Left hindlimb (tissue), 1 donor: ENCODE data around the gene MED26.
A peak's percentile ranks its signal among the peaks of the same experiment; 100 is the strongest.
"Not testable (repeated sequence)": the region's sequence is repeated elsewhere in the genome, so short reads cannot be mapped to it uniquely, and the experiment has no call there.

Source experiments
- DNase-seq: peaks from one replicate; pipeline ENCODE4 v3.0.0-alpha.2; 2018

The MED26 gene

GRCh38 chr19:16571822-16572331 lies 56.1 kb downstream of the MED26 start:
- no peak for DNase-seq

GRCh38 chr19:16571283-16571682 lies 56.7 kb downstream of the MED26 start:
- DNase-seq: no peak

- no peak for DNase-seq
These were observed 58.2 kb downstream of the MED26 start for GRCh38 chr19:16569609-16570320.

- no peak for DNase-seq
These were observed 61.3 kb downstream of the MED26 start for GRCh38 chr19:16566702-16567101.

- DNase-seq: no peak
These were observed 61.8 kb downstream of the MED26 start for GRCh38 chr19:16566161-16566560.

GRCh38 chr19:16564842-16565241 lies 63.2 kb downstream of the MED26 start:
- DNase-seq: no peak

- no peak for DNase-seq
These were observed 65.4 kb downstream of the MED26 start for GRCh38 chr19:16562608-16563025.

GRCh38 chr19:16561382-16561781 lies 66.6 kb downstream of the MED26 start:
- no peak for DNase-seq

GRCh38 chr19:16559780-16560276 lies 68.2 kb downstream of the MED26 start:
- DNase-seq: peak; percentile 56

GRCh38 chr19:16554776-16555175 lies 73.2 kb downstream of the MED26 start:
- no peak for DNase-seq

GRCh38 chr19:16551902-16552301 lies 76.1 kb downstream of the MED26 start:
- DNase-seq: not testable (repeated sequence)

- no peak for DNase-seq
These were observed 79.0 kb downstream of the MED26 start for GRCh38 chr19:16548956-16549355.

- DNase-seq: no peak
These were observed 83.4 kb downstream of the MED26 start for GRCh38 chr19:16544473-16545231.

GRCh38 chr19:16543734-16544133 lies 84.3 kb downstream of the MED26 start:
- not testable (repeated sequence) for DNase-seq

GRCh38 chr19:16542910-16543472 lies 85.0 kb downstream of the MED26 start:
- DNase-seq: no peak

GRCh38 chr19:16542045-16542909 lies 85.7 kb downstream of the MED26 start, which contains the start of gene CHERP:
Gene CHERP (minus strand): TSS chr19:16542437. CDS start chr19:16542378, 59 bp downstream.
- peak; percentile 96 for DNase-seq

- DNase-seq: no peak
These were observed 86.4 kb downstream of the MED26 start for GRCh38 chr19:16541526-16542044.

- no peak for DNase-seq
These were observed 87.1 kb downstream of the MED26 start for GRCh38 chr19:16540948-16541347.

- no peak for DNase-seq
These were observed 90.9 kb downstream of the MED26 start for GRCh38 chr19:16537111-16537510.

GRCh38 chr19:16536130-16536529 lies 91.9 kb downstream of the MED26 start:
- no peak for DNase-seq

- no peak for DNase-seq
These were observed 92.6 kb downstream of the MED26 start for GRCh38 chr19:16535381-16535780.
